Stimulated activated CD4-positive, alpha-beta T cell treated with anti-CD3 and anti-CD28 coated beads, Interleukin-15, amount 100 ng/mL, for 48 hours (primary cell): ENCODE measurements around the gene CDK12.
"Not testable (repeated sequence)": the region's sequence is repeated elsewhere in the genome, so short reads cannot be mapped to it uniquely, and the experiment has no call there.

Source experiments
- DNase-seq, 2 donors: peaks; one replicate each; pipeline ENCODE4 v3.0.0-alpha.2; 2020; ENCODE audit warnings: low read depth in 2 of 2

Gene CDK12

GRCh38 chr17:39496921-39497320 lies 35.6 kb downstream of the CDK12 start:
- DNase-seq, result not testable (repeated sequence)

DNA sequence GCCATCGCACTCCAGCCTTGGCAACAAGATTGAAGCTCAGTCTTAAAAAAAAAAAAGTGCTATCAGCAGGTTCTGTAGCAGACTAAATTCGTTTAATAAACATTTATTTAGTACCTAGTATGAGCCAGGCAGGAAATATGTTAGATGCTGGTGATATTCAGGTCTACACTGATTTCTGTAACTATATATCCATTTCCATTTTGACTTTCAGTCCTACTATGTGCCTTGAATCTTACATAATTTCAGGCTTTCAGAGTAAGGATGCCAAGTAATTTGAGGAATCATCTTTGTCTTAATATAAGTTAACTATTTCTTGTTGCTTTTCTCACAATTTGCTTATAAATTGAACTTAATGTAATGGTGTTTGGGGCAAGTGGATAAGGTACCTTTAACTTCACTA lies 46.2 kb downstream of the CDK12 start:
- DNase-seq, result no peak

DNA sequence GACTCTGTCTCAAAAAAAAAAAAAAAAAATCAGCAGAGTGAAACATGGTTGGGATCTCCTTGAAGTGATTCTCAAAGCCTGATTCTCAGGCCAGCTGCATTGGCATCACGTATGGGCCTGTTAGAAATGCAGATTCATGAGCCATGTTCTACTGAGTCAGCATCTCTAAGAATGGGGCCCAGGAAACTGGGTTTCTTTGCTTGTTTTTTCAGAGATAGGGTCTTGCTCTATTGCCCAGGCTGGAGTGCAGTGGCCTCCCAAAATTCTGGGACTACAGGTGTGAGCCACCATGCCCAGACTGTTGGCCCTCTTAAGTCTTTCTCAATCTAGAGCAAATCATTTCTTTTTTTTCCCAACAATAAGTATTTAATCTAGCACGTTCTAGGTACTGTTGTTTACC lies 47.7 kb downstream of the CDK12 start:
- no peak for DNase-seq

DNA sequence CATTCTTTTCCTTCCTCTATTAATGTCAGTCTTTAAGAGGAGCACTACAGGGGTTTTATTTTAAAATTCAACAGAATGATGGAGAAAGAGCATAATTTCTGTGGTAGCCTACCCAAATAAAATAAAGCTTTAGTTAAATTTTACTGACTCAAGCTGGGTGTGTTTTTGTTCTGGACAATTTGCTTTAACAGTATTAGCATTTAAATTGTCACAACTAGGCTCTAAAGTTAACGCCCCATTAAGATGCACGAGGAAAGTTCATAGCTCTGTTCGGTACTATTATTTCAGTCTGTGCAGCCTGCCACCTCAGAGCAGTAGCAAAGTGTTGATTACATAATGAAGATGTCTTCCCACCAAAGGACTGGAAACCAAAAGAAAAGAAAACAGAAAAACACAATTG lies 52.0 kb downstream of the CDK12 start:
- no peak for DNase-seq

- no peak for DNase-seq
These were observed 52.6 kb downstream of the CDK12 start for GRCh38 chr17:39513915-39514314.

- DNase-seq, result no peak
These were observed 55.9 kb downstream of the CDK12 start for GRCh38 chr17:39517224-39517623.

- no peak for DNase-seq
These were observed 64.7 kb downstream of the CDK12 start for GRCh38 chr17:39525801-39526506.

DNA sequence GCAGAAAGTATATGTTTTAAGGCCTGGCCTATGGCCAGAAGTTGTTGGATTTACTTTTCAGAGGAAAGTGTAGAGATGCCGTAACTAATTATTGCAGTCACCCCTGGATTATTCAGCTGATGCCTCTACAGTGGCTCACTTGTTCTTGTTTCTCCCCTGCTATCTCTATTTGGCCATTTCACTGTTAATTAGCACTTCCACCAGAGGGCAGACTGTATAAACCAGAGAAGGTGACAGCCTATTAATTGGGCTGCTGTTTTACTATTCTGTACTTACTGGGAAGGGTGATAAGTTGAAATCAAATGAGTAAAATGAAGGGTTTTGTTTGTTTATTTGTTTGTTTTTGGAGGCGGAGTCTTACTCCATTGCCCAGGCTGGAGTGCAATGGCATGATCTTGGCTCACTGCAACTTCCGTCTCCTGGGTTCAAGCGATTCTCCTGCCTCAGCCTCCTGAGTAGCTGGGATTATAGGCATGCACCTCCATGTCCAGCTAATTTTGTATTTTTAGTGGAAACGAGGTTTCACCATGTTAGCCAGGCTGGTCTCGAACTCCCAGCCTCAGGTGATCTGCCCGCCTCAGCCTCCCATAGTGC lies 66.0 kb downstream of the CDK12 start:
- DNase-seq, result no peak

DNA sequence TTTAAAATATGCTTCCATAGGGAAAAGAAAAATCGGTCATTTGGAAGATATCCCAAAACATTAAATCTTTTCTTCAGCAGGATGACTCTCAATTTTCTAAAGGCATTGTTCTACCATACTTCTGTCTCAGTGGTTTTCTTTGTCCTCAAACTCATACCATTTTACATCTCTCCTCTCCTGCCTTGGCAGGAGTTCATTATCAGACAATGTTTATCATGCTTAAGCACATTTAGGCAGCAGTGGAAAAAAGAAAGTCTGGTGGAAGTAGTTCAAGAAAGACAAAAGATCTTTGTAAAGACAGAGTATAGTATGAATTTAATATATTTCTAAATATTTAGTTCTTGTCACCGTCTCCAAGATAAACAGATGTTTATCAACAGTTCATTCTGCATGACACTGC lies 68.2 kb downstream of the CDK12 start:
- no peak for DNase-seq

DNA sequence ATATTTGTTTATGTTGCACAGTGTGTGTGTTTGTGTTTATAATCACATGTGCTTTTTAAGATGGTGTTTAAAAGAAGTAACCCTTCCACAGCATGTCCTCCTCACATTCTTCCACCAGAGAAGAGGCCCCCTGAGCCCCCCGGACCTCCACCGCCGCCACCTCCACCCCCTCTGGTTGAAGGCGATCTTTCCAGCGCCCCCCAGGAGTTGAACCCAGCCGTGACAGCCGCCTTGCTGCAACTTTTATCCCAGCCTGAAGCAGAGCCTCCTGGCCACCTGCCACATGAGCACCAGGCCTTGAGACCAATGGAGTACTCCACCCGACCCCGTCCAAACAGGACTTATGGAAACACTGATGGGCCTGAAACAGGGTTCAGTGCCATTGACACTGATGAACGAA lies 69.2 kb downstream of the CDK12 start:
- no peak for DNase-seq

GRCh38 chr17:39531252-39531651 lies 70.0 kb downstream of the CDK12 start:
- DNase-seq, result no peak

GRCh38 chr17:39533891-39534290 lies 72.6 kb downstream of the CDK12 start:
- DNase-seq, result no peak

GRCh38 chr17:39534768-39535405 lies 73.6 kb downstream of the CDK12 start:
- no peak for DNase-seq

DNA sequence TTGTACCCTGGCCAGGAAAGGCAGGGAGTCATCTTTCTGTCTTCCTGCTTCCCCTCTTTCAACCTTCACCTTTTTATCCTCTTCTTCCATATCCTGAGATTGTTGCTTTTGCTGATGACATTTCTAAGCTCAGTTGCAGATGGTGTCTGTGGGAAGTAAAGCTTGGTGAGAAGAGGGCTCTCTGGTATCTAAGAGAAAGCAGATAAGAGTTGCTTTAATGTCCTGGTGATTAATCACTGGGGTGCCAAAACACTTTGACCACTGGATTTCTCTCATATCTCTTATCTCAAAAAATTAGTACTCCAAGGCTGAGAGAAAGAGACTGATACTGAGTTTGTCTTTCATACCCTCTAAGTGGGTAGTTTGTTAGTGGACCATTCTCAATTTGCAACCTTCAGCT lies 75.2 kb downstream of the CDK12 start:
- no peak for DNase-seq

DNA sequence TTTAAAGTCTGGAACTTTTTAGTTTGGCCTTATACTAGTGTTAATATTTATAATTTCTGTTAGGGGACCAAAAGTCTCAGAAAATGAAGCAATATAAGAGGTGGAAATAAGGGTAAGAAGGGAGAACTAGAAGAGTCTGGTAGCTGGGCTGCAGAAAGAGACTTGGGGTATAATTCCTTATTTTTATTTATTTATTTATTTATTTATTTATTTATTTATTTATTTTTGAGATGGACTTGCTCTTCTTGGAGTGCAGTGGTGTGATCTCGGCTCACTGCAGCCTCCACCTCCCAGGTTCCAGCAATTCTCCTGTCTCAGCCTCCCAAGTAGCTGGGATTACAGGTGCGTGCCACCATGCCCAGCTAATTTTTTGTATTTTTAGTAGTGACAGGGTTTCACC lies 76.1 kb downstream of the CDK12 start:
- DNase-seq, result not testable (repeated sequence)

DNA sequence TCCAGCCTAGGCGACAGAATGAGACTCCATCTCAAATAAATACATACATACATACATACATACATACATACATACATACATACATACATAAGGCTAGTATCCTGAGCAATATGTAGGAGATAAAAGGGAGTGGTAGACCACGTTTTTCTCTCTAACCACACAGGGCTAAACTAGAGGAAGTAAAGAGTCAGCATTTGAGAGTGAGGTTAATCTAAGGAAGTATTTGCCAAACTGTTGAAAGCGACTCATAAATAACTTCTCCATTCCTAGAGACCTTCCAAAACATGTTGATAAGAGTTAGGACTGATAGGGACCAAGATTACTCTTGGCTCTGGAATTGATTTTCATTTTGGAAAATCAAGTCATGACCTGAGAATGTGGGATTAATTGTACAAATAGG lies 77.6 kb downstream of the CDK12 start:
- DNase-seq, result no peak

GRCh38 chr17:39540611-39541010 lies 79.3 kb downstream of the CDK12 start:
- DNase-seq, result no peak

- DNase-seq, result no peak
These were observed 80.4 kb downstream of the CDK12 start for GRCh38 chr17:39541652-39542051.

- DNase-seq, result no peak
These were observed 81.9 kb downstream of the CDK12 start for GRCh38 chr17:39543176-39543575.

DNA sequence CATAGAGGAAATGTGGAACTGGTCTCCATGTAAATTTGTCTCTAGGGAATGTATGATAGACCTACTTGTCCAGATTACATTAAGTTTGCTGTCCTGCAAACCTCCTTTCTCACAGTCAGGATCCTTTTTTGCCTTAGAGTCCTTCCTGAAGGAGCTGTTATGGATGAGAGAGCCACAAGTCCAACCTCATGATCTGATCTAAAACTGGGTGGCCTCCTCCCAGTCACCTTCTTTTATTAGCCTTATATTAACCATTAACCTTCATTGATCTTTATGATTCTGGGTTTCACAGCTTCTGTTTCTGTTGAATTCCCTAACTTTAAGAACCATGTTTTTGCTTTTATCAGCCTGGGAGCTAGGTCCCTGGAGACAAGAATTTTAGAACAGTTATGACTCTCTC lies 82.4 kb downstream of the CDK12 start:
- DNase-seq, result no peak

- DNase-seq, result not testable (repeated sequence)
These were observed 83.1 kb downstream of the CDK12 start for GRCh38 chr17:39544361-39544760.

GRCh38 chr17:39547713-39548478 lies 86.6 kb downstream of the CDK12 start:
- DNase-seq, result peak; percentile 41 to 54
